Calu3 (cell line): ENCODE measurements around the gene TBC1D24. TPM values are rescaled to one million over a fixed set of nuclear protein-coding genes. Genes with fewer than 3 reads are reported as not detected.
"Not testable (repeated sequence)": the region's sequence is repeated elsewhere in the genome, so short reads cannot be mapped to it uniquely, and the experiment has no call there.

Experiments used
- BruUV-seq: library from RNA; stranded (reverse); fragments of 400-500 nt; replicated peaks from 2 replicates; lab custom pipeline; 2021; lab: Mats Ljungman, UMichigan
- CTCF ChIA-PET: fragments of 300-600 bp; sonication (Branson Sonifier 250); formaldehyde crosslinking; loops from one replicate; lab custom pipeline; 2022; ENCODE audit warnings: antibody characterized with exemption; lab: Charles Lee
- DNase-seq: peaks from one replicate; pipeline ENCODE4 v3.0.0; 2022
- H3K27ac Mint-ChIP-seq: one replicate; pipeline ENCODE4 v1.8.0; 2022; ENCODE audit warnings: mixed read lengths; ENCODE audit not compliant: unreplicated experiment
- H3K27me3 Mint-ChIP-seq: one replicate; pipeline ENCODE4 v1.8.0; 2022; ENCODE audit warnings: mixed read lengths; ENCODE audit not compliant: unreplicated experiment
- H3K36me3 Mint-ChIP-seq: one replicate; pipeline ENCODE4 v1.8.0; 2022; ENCODE audit warnings: mild to moderate bottlenecking, moderate library complexity, mixed read lengths; ENCODE audit not compliant: insufficient read depth, unreplicated experiment
- H3K4me1 Mint-ChIP-seq: one replicate; pipeline ENCODE4 v1.8.0; 2022; ENCODE audit warnings: mild to moderate bottlenecking, low read depth, mixed read lengths; ENCODE audit not compliant: unreplicated experiment
- H3K4me3 Mint-ChIP-seq: one replicate; pipeline ENCODE4 v1.8.0; 2022; ENCODE audit warnings: mild to moderate bottlenecking, low read depth, moderate library complexity, mixed read lengths; ENCODE audit not compliant: unreplicated experiment
- H3K9me3 Mint-ChIP-seq: one replicate; pipeline ENCODE4 v1.8.0; 2022; ENCODE audit warnings: low read depth, mixed read lengths; ENCODE audit not compliant: unreplicated experiment
- intact Hi-C: fragments of 100-400 bp; cut with micrococcal nuclease; formaldehyde crosslinking; loops from one replicate; pipeline ENCODE4 v1.10.0; 2022; ENCODE audit not compliant: unreplicated experiment
- microRNA-seq: library from miRNA; unstranded; fragments of <30 nt; microRNA quantifications from one replicate; pipeline ENCODE4 v1.2.0, GENCODE V29; 2022
- total RNA-seq: library from RNA; stranded (reverse); gene quantifications from 2 replicates; pipeline ENCODE4 v1.2.3, GENCODE V29; 2022

TBC1D24 gene
- total RNA-seq, 1 experiment from 2014 or later: 33.3 TPM

DNA sequence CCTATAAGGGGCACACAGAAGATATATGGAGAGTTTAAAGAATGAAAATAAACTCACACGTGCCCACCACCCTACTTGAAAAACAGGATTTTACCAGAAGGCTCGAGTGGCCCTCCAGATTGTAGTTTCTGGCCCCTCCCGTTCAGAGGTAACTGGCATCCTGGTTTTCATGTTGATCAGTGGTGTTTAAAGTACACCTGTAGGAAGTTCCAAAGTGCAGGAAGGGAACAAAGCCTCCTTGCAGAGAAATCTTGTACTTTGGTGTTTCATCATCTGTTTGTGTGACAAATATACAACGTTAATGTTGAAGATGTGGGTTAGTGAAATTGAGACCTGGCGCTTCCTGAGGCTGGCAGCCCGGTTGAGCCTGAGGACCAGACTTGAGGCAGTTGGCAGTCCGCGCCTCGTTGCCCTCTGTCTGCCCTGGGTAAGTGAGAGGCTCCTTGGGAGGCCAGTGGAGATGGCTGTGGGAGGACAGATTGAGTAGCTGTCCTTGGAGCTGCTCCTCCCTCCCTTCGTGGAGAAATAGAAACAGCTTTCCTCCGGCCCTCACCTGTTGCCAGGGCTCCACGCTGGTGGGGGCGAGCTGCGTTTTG, 75.5 kb downstream of the TBC1D24 start:
- H3K27me3 Mint-ChIP-seq, H3K27ac Mint-ChIP-seq, intact Hi-C loops, H3K36me3 Mint-ChIP-seq, BruUV-seq, H3K4me3 Mint-ChIP-seq, CTCF ChIA-PET, H3K4me1 Mint-ChIP-seq, H3K9me3 Mint-ChIP-seq, DNase-seq: not testable (repeated sequence)

DNA sequence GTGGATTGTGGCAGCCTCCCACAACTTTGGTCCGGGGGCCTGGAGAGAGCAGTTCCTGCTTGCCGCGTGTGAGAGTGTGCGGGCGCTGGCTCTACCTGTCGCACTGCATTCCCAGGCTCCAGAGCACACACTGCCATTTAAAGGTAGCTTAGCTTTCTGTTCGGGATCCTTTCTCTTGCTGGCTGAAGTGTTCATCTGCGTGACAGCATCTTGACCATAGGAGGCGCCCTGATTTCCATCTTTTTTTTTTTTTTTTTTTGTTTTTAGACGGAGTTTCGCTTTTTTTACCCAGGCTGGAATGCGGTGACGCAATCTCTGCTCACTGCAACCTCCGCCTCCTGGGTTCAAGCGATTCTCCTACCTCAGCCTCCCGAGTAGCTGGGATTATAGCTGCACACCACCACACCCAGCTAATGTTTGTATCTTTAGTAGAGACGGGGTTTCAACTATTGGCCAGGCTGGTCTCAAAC, 76.5 kb downstream of the TBC1D24 start:
- H3K27ac Mint-ChIP-seq, H3K27me3 Mint-ChIP-seq, intact Hi-C loops, H3K36me3 Mint-ChIP-seq, BruUV-seq, H3K9me3 Mint-ChIP-seq, H3K4me1 Mint-ChIP-seq: not testable (repeated sequence)
- DNase-seq: peak; percentile 42
- CTCF ChIA-PET: interaction anchor here (0.6 to 0.7 kb wide), 7 partner anchors 33 to 673 kb away, joined by 3 to 7 read pairs (median 5); no protein-coding TSS in a partner anchor
- peak overlapping the region; percentile 32 for H3K4me3 Mint-ChIP-seq

GRCh38 chr16:2554709-2555425, 79.9 kb downstream of the TBC1D24 start:
- H3K36me3 Mint-ChIP-seq, H3K4me3 Mint-ChIP-seq, intact Hi-C loops, H3K27me3 Mint-ChIP-seq, DNase-seq, H3K4me1 Mint-ChIP-seq, H3K9me3 Mint-ChIP-seq, CTCF ChIA-PET, H3K27ac Mint-ChIP-seq: not testable (repeated sequence)
- BruUV-seq: TSS peak; percentile 53

Small RNAs within 50 kb of the gene (microRNA-seq; reads per million reads assigned to microRNA genes)
- not detected for gene MIR3178
- gene MIR6767: 2.1 reads per million
- 5.3 reads per million, percentile 16 among the genes with 10 or more reads in this experiment for gene MIR6768

Other genes starting within 250 kb of the TBC1D24 start
- 5.7 and 7.5 TPM in 2 replicates for gene DNASE1L2, start 238.7 kb upstream of the TBC1D24 start, total RNA-seq
- 85.7 and 87.5 TPM in 2 replicates for gene ECI1, start 223.5 kb upstream of the TBC1D24 start, total RNA-seq
- 287 and 301 TPM in 2 replicates for gene RNPS1, start 207.0 kb upstream of the TBC1D24 start, total RNA-seq
- gene ABCA3, start 134.4 kb upstream of the TBC1D24 start, total RNA-seq: 7.6 and 9.6 TPM in 2 replicates
- 47.9 and 54.5 TPM in 2 replicates for gene CCNF, start 45.7 kb upstream of the TBC1D24 start, total RNA-seq
- 28.2 and 30.5 TPM in 2 replicates for gene TEDC2, start 15.0 kb upstream of the TBC1D24 start, total RNA-seq
- not detected in 2 replicates for gene NTN3, start 3.8 kb upstream of the TBC1D24 start, total RNA-seq
- 260 and 262 TPM in 2 replicates for gene ATP6V0C, start 38.8 kb downstream of the TBC1D24 start, total RNA-seq
- gene AMDHD2, start 45.2 kb downstream of the TBC1D24 start, total RNA-seq: 60.2 and 65.1 TPM in 2 replicates
- gene CEMP1, start 56.3 kb downstream of the TBC1D24 start, total RNA-seq: 0.86 and 0.90 TPM in 2 replicates
- gene PDPK1, start 62.9 kb downstream of the TBC1D24 start, total RNA-seq: 57.4 and 62.4 TPM in 2 replicates
- 36.6 and 36.7 TPM in 2 replicates for gene KCTD5, start 207.4 kb downstream of the TBC1D24 start, total RNA-seq
- gene PRSS27, start 245.1 kb downstream of the TBC1D24 start, total RNA-seq: 2.0 and 2.4 TPM in 2 replicates